SH-SY5Y (cell line): ENCODE results near the gene CDKL5.

Source experiments
- GATA2 ChIP-seq: IDR thresholded peaks from 2 replicates; pipeline ENCODE4 v1.6.1; 2011; ENCODE audit warnings: mild to moderate bottlenecking, low read depth, low read length
- GATA3 ChIP-seq: IDR thresholded peaks from 2 replicates; pipeline ENCODE4 v1.6.1; 2011; ENCODE audit warnings: low read depth, mild to moderate bottlenecking, low read length, moderate library complexity

DNA sequence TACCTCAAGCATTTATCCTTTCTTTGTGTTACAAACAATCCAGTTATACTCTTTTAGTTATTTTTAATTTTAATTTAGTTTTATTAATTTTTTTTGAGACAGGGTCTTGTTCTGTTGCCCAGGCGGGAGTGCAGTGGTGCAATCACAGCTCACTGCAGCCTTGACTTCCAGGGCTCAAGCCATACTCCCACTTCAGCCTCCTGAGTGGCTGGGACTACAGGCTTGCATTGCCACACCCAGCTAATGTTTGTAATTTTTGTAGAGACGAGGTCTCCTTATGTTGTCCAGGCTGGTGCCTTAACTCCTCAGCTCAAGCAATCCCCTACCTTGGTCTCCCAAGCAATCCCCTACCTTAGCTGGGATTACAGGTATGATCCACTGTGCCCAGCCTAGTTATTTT lies 45.9 kb downstream of the CDKL5 start:
- no peak for TF ChIP-seq GATA2
- TF ChIP-seq GATA3, result no peak
